Activated T-cell treated with anti-CD3 and anti-CD28 coated beads, Interleukin-2, amount 50 U/mL, for 4 hours (primary cell): ENCODE results near the gene LIF. TPM values are rescaled to one million over a fixed set of nuclear protein-coding genes. Genes with fewer than 3 reads are reported as not detected.
A peak's percentile ranks its signal among the peaks of the same experiment; 100 is the strongest.

ENCODE experiments used
- ATAC-seq, 2 donors: fragments of 200-7000 bp; cut with Tn5 transposase; one replicate each; pipeline ENCODE4 v1.10.0; 2021
- DNase-seq: peaks from one replicate; pipeline ENCODE4 v3.0.0-alpha.2; 2020
- H3K27me3 Mint-ChIP-seq: one replicate; pipeline ENCODE4 v1.8.0; 2021; ENCODE audit warnings: low read depth, mixed read lengths
- H3K36me3 Mint-ChIP-seq: one replicate; pipeline ENCODE4 v1.8.0; 2022; ENCODE audit warnings: mixed read lengths; ENCODE audit not compliant: insufficient read depth
- H3K4me1 Mint-ChIP-seq: one replicate; pipeline ENCODE4 v1.8.0; 2021; ENCODE audit warnings: low read depth, mixed read lengths
- H3K4me3 Mint-ChIP-seq: one replicate; pipeline ENCODE4 v1.8.0; 2021; ENCODE audit warnings: mild to moderate bottlenecking, moderate library complexity, mixed read lengths
- H3K9me3 Mint-ChIP-seq: one replicate; pipeline ENCODE4 v1.8.0; 2021; ENCODE audit warnings: mixed read lengths
- total RNA-seq, 3 donors: library from RNA; stranded (reverse); gene quantifications; one replicate each; pipeline ENCODE4 v1.2.1, GENCODE V29; 2021

LIF gene
- total RNA-seq, 3 donors from 2014 or later = 226 to 440 (median 307) TPM

GRCh38 chr22:30276039-30276438 is 29.5 kb upstream of the LIF start:
- Mint-ChIP-seq H3K4me3 (peak overlapping the region; percentile 35), H3K36me3 (peaks cover 3% of the 10 kb centered on the region), H3K9me3 (no peaks in the 10 kb centered on the region), H3K4me1 (peaks cover 26% of the 10 kb centered on the region), H3K27me3 (no peaks in the 10 kb centered on the region)
- ATAC-seq (peak in 1 of 2 donors; percentile 28), DNase-seq (no peak)

GRCh38 chr22:30275625-30276024 is 29.1 kb upstream of the LIF start:
- no peaks in the 10 kb centered on the region for H3K9me3 Mint-ChIP-seq
- peak overlapping the region; percentile 35 for H3K4me3 Mint-ChIP-seq
- peak; percentile 37 for DNase-seq
- peaks cover 3% of the 10 kb centered on the region for H3K36me3 Mint-ChIP-seq
- H3K27me3 Mint-ChIP-seq = no peaks in the 10 kb centered on the region
- ATAC-seq = peak; percentile 38 to 52
- peaks cover 26% of the 10 kb centered on the region for H3K4me1 Mint-ChIP-seq

- no peak for ATAC-seq
- Mint-ChIP-seq H3K9me3 (no peaks in the 10 kb centered on the region), H3K4me3 (no peak overlapping the region), H3K4me1 (peaks cover 22% of the 10 kb centered on the region), H3K36me3 (peaks cover 6% of the 10 kb centered on the region), H3K27me3 (no peaks in the 10 kb centered on the region)
- no peak for DNase-seq
These were observed 27.9 kb upstream of the LIF start for GRCh38 chr22:30274437-30274812.

- ATAC-seq = no peak
- Mint-ChIP-seq H3K9me3 (no peaks in the 10 kb centered on the region), H3K4me3 (no peak overlapping the region), H3K4me1 (peaks cover 17% of the 10 kb centered on the region), H3K27me3 (no peaks in the 10 kb centered on the region), H3K36me3 (peaks cover 6% of the 10 kb centered on the region)
- no peak for DNase-seq
These were observed 27.3 kb upstream of the LIF start for GRCh38 chr22:30273711-30274436.

- peaks cover 8% of the 10 kb centered on the region for H3K36me3 Mint-ChIP-seq
- no peak overlapping the region for H3K4me3 Mint-ChIP-seq
- H3K4me1 Mint-ChIP-seq = peaks cover 22% of the 10 kb centered on the region
- H3K27me3 Mint-ChIP-seq = no peaks in the 10 kb centered on the region
- ATAC-seq (no peak), DNase-seq (no peak)
- no peaks in the 10 kb centered on the region for H3K9me3 Mint-ChIP-seq
These were observed 26.4 kb upstream of the LIF start for GRCh38 chr22:30272781-30273601.

- Mint-ChIP-seq H3K9me3 (no peaks in the 10 kb centered on the region), H3K36me3 (peaks cover 8% of the 10 kb centered on the region), H3K4me3 (no peak overlapping the region), H3K4me1 (peaks cover 27% of the 10 kb centered on the region), H3K27me3 (no peaks in the 10 kb centered on the region)
- ATAC-seq = no peak
- DNase-seq = no peak
These were observed 24.3 kb upstream of the LIF start for GRCh38 chr22:30270832-30271231.

- Mint-ChIP-seq H3K9me3 (no peaks in the 10 kb centered on the region), H3K36me3 (peaks cover 9% of the 10 kb centered on the region), H3K27me3 (no peaks in the 10 kb centered on the region), H3K4me1 (peaks cover 32% of the 10 kb centered on the region), H3K4me3 (peak overlapping the region; percentile 91)
- no peak for ATAC-seq
- DNase-seq = no peak
These were observed 21.8 kb upstream of the LIF start for GRCh38 chr22:30268331-30268730.

- H3K36me3 Mint-ChIP-seq = peaks cover 14% of the 10 kb centered on the region
- ATAC-seq (no peak), DNase-seq (peak; percentile 39)
- peaks cover 38% of the 10 kb centered on the region for H3K4me1 Mint-ChIP-seq
- H3K9me3 Mint-ChIP-seq = no peaks in the 10 kb centered on the region
- peak overlapping the region; percentile 91 for H3K4me3 Mint-ChIP-seq
- no peaks in the 10 kb centered on the region for H3K27me3 Mint-ChIP-seq
These were observed 21.1 kb upstream of the LIF start for GRCh38 chr22:30267382-30268302.

- H3K4me3 Mint-ChIP-seq = peak within 1 kb of the TSS; percentile 91
- H3K36me3 Mint-ChIP-seq = peaks cover 14% of the 10 kb centered on the region
- DNase-seq = peak; percentile 54
- peaks cover 44% of the 10 kb centered on the region for H3K4me1 Mint-ChIP-seq
- no peaks in the 10 kb centered on the region for H3K27me3 Mint-ChIP-seq
- no peaks in the 10 kb centered on the region for H3K9me3 Mint-ChIP-seq
- peak; percentile 42 to 46 for ATAC-seq
These were observed 20.2 kb upstream of the LIF start, which contains the start of gene OSM for GRCh38 chr22:30266445-30267381. Gene OSM (minus strand): TSS chr22:30266851. CDS start chr22:30266799, 52 bp downstream.

GRCh38 chr22:30265823-30266444 is 19.4 kb upstream of the LIF start:
- ATAC-seq (peak; percentile 80 to 82), DNase-seq (peak; percentile 83)
- H3K36me3 Mint-ChIP-seq = peaks cover 11% of the 10 kb centered on the region
- peak overlapping the region; percentile 91 for H3K4me3 Mint-ChIP-seq
- H3K4me1 Mint-ChIP-seq = peaks cover 44% of the 10 kb centered on the region
- H3K9me3 Mint-ChIP-seq = no peaks in the 10 kb centered on the region
- no peaks in the 10 kb centered on the region for H3K27me3 Mint-ChIP-seq

GRCh38 chr22:30265131-30265720 is 18.7 kb upstream of the LIF start:
- Mint-ChIP-seq H3K27me3 (no peaks in the 10 kb centered on the region), H3K4me1 (peaks cover 44% of the 10 kb centered on the region), H3K36me3 (peaks cover 11% of the 10 kb centered on the region), H3K9me3 (no peaks in the 10 kb centered on the region), H3K4me3 (peak overlapping the region; percentile 91)
- ATAC-seq (no peak), DNase-seq (no peak)

- H3K27me3 Mint-ChIP-seq = no peaks in the 10 kb centered on the region
- H3K4me3 Mint-ChIP-seq = peak overlapping the region; percentile 91
These were observed 17.3 kb upstream of the LIF start for GRCh38 chr22:30263883-30264282.

More at GRCh38 chr22:30263883-30264282, 17.3 kb upstream of the LIF start:
- Mint-ChIP-seq H3K4me1 (peaks cover 44% of the 10 kb centered on the region), H3K9me3 (no peaks in the 10 kb centered on the region), H3K36me3 (peaks cover 8% of the 10 kb centered on the region)
- DNase-seq (no peak), ATAC-seq (no peak)
